Measurements from ENCODE around the gene METRN. TPM values are rescaled to one million over a fixed set of nuclear protein-coding genes. Genes with fewer than 3 reads are reported as not detected.
A peak's percentile ranks its signal among the peaks of the same experiment; 100 is the strongest.

The METRN gene
- total RNA-seq, 1 donor, result 33.3 TPM

DNA sequence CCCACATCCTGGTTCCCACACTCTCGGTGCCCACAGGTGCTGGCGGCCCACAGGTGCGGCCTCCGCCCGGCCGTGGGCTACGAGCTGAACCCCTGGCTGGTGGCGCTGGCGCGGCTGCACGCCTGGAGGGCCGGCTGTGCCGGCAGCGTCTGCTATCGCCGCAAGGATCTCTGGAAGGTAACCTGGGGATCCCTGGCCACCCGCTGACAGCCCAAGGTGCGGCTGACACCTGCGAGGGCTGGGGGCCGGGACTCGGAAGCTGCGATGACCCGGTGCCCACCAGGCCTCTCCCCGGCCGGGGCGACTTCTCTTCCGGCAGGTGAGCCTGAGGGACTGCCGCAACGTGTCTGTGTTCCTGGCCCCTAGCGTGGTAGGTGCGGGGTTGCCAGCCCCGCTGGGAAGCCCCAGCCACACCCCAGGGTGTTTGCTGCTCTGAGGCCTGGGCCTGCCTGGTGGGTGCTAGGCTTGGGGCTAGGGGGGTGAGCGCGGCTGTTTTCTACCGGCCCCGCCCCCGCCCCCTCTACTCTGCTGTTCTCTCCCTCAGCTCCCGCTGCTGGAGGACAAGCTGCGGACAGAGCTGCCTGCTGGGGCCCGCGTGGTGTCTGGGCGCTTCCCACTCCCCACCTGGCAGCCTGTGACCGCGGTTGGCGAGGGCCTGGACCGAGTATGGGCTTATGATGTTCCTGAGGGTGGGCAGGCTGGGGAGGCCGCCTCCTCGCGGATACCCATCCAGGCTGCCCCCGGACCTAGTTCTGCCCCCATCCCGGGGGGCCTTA lies 7.0 kb downstream of the METRN start:
- Histone ChIP-seq H4K20me1 (ENCODE audit: insufficient read depth, low read length) (peaks cover 7% of the 10 kb centered on the region), H3K9me3 (ENCODE audit: low read depth, low read length) (no peaks in the 10 kb centered on the region), H3K79me2 (ENCODE audit: insufficient read depth, low read length) (no peaks in the 10 kb centered on the region), H3K27ac (ENCODE audit: low read depth, low read length) (no peak overlapping the region), H3K36me3 (ENCODE audit: insufficient read depth, low read length) (no peaks in the 10 kb centered on the region), H3K27me3 (ENCODE audit: insufficient read depth, low read length) (no peaks in the 10 kb centered on the region), H2AFZ (ENCODE audit: low read length) (no peak overlapping the region), H3K4me1 (ENCODE audit: insufficient read depth, low read length) (peaks cover 12% of the 10 kb centered on the region), H3K4me3 (ENCODE audit: insufficient read depth, low read length) (peak overlapping the region; percentile 84), H3K4me2 (ENCODE audit: insufficient read depth, low read length) (peak overlapping the region; percentile 87)
- TF ChIP-seq, protein P1, sequence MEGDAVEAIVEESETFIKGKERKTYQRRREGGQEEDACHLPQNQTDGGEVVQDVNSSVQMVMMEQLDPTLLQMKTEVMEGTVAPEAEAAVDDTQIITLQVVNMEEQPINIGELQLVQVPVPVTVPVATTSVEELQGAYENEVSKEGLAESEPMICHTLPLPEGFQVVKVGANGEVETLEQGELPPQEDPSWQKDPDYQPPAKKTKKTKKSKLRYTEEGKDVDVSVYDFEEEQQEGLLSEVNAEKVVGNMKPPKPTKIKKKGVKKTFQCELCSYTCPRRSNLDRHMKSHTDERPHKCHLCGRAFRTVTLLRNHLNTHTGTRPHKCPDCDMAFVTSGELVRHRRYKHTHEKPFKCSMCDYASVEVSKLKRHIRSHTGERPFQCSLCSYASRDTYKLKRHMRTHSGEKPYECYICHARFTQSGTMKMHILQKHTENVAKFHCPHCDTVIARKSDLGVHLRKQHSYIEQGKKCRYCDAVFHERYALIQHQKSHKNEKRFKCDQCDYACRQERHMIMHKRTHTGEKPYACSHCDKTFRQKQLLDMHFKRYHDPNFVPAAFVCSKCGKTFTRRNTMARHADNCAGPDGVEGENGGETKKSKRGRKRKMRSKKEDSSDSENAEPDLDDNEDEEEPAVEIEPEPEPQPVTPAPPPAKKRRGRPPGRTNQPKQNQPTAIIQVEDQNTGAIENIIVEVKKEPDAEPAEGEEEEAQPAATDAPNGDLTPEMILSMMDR (IDR thresholded peaks at IDR 0.05; ENCODE audit: extremely low read depth, low read depth, low read length), result no peak
- DNase-seq (ENCODE audit: insufficient read length, low spot score, missing footprints), result no peak

DNA sequence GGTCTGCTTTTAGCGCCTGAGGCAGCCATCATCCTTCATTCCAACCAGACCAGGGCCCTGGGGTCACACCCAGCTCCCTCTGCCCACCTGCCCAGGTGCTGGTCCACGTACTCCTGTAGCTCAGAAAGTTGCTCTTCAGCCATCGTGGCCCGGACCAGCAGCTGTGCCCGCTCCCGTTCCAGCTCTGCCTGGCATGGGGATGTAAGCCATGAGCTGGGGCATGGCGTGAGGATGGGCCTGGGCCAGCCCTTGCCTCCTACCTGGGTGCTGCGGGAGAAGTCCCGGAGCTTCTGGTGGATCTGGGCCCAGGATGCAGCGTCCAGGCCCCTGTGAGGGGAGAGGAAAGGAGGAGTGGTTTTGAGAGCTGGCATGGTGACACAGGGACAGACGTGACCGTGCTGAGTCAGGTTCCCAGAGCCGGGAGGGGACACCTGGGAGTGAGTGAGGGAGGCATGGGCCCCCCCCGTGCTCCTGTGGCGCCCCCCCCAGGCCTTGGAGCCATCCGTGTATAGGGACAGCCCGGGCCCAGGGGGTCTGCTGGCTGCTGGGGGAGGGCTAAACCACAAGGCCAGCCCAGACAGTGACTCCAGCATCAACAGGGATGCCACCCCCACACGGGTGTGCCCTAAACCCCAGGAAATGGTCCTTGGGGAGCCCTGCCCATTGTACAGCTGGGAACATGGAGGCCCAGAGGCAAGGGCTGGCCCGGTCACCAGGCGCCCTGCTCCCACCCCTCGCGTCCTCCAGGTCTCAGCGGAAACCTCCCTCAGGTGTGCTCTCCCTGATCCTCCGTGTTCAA lies 8.1 kb downstream of the METRN start:
- no peak overlapping the region for H3K4me2 ChIP-seq (ENCODE audit: insufficient read depth, low read length)
- H3K36me3 ChIP-seq (ENCODE audit: insufficient read depth, low read length), result no peaks in the 10 kb centered on the region
- H3K27me3 ChIP-seq (ENCODE audit: insufficient read depth, low read length), result no peaks in the 10 kb centered on the region
- peaks cover 7% of the 10 kb centered on the region for H4K20me1 ChIP-seq (ENCODE audit: insufficient read depth, low read length)
- TF ChIP-seq, protein P1 (IDR thresholded peaks at IDR 0.05; ENCODE audit: extremely low read depth, low read depth, low read length), result no peak
- no peaks in the 10 kb centered on the region for H3K9me3 ChIP-seq (ENCODE audit: low read depth, low read length)
- no peak overlapping the region for H3K4me3 ChIP-seq (ENCODE audit: insufficient read depth, low read length)
- DNase-seq (ENCODE audit: insufficient read length, low spot score, missing footprints), result no peak
- H3K79me2 ChIP-seq (ENCODE audit: insufficient read depth, low read length), result no peaks in the 10 kb centered on the region
- no peak overlapping the region for H3K27ac ChIP-seq (ENCODE audit: low read depth, low read length)
- no peak overlapping the region for H2AFZ ChIP-seq (ENCODE audit: low read length)
- H3K4me1 ChIP-seq (ENCODE audit: insufficient read depth, low read length), result peaks cover 16% of the 10 kb centered on the region

- peaks cover 7% of the 10 kb centered on the region for H4K20me1 ChIP-seq (ENCODE audit: insufficient read depth, low read length)
- H3K9me3 ChIP-seq (ENCODE audit: low read depth, low read length), result no peaks in the 10 kb centered on the region
- no peaks in the 10 kb centered on the region for H3K36me3 ChIP-seq (ENCODE audit: insufficient read depth, low read length)
- no peak overlapping the region for H3K4me3 ChIP-seq (ENCODE audit: insufficient read depth, low read length)
- no peak overlapping the region for H3K4me2 ChIP-seq (ENCODE audit: insufficient read depth, low read length)
- TF ChIP-seq, protein P1 (IDR thresholded peaks at IDR 0.05; ENCODE audit: extremely low read depth, low read depth, low read length), result no peak
- no peak for DNase-seq (ENCODE audit: insufficient read length, low spot score, missing footprints)
- H2AFZ ChIP-seq (ENCODE audit: low read length), result no peak overlapping the region
- no peaks in the 10 kb centered on the region for H3K27me3 ChIP-seq (ENCODE audit: insufficient read depth, low read length)
- H3K79me2 ChIP-seq (ENCODE audit: insufficient read depth, low read length), result no peaks in the 10 kb centered on the region
- no peak overlapping the region for H3K27ac ChIP-seq (ENCODE audit: low read depth, low read length)
- peaks cover 16% of the 10 kb centered on the region for H3K4me1 ChIP-seq (ENCODE audit: insufficient read depth, low read length)
These were observed 8.8 kb downstream of the METRN start for GRCh38 chr16:723695-724094.

All from osteoblast (primary cell).